ENCODE measurements around the gene NEDD8.
A peak's percentile ranks its signal among the peaks of the same experiment; 100 is the strongest.
"Not testable (repeated sequence)": the region's sequence is repeated elsewhere in the genome, so short reads cannot be mapped to it uniquely, and the experiment has no call there.

NEDD8 gene

DNA sequence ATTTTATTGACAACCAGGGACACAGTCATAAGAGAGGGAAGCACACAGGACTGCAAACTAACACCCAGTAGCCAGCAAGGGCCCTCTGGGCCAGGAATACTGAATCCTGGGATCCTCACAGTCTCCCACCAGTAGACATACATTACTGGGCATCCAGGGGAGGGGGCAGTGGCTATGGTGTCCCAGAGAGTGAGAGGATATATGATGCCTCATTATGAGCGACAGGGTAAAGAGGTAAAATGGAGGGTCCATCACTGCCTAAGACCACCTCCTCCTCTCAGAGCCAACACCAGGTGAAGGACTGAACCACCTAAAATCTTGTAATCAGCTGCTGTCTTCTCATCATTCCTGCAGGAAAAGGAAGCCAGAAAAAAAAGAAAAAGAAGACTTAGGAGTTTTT, 15.3 kb downstream of the NEDD8 start:
- not testable (repeated sequence) for DNase-seq

DNA sequence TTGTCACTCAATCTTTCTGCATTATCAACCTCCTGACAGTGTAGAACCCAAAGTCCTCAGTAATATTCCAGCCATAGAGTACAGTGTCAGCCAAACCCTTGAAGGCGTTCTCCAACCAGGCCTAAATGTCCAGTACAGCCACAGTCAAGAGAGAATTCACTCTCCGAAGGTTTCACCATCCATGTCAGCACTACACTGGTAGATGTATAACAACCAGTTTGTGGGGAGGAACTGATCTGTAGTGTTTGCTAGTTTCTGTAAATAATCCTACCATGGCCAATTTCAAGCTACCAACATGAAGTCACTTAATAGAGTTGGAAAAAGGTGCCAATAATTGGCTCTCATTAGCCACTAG, 15.8 kb downstream of the NEDD8 start:
- DNase-seq: no peak

- peak; percentile 89 for DNase-seq
Observed at GRCh38 chr14:24215495-24216344, 16.4 kb downstream of the NEDD8 start, which contains the start of gene MDP1. Gene MDP1 (minus strand): TSS chr14:24216066. CDS start chr14:24215955, 111 bp downstream.

GRCh38 chr14:24213866-24214662, 18.1 kb downstream of the NEDD8 start:
- no peak for DNase-seq

- DNase-seq: peak; percentile 97
Observed at GRCh38 chr14:24212924-24213865, 19.0 kb downstream of the NEDD8 start, which contains the start of gene CHMP4A. Gene CHMP4A (minus strand): TSS chr14:24213488. CDS start chr14:24213439, 49 bp downstream.

DNA sequence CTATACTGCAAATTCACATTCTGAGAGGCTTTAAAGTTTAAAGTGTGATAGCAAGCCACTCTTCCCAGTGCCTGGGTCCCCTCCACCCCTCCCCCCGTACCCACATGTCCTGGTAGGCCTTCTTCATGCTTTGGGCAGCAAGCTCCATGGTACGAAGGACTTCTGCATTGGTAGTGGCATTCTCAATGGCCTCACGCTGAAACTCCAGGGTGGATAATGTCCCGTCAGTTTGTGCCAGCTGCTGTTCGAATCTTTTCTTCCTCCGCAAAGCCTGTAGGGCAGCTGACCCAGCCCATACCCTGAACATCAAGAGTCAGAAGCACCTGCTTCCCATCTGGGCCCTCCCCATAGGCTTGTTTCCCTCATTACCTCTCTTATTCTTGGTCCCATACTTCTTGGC, 20.9 kb downstream of the NEDD8 start:
- DNase-seq: no peak

GRCh38 chr14:24207625-24208024, 24.5 kb downstream of the NEDD8 start:
- DNase-seq: no peak

DNA sequence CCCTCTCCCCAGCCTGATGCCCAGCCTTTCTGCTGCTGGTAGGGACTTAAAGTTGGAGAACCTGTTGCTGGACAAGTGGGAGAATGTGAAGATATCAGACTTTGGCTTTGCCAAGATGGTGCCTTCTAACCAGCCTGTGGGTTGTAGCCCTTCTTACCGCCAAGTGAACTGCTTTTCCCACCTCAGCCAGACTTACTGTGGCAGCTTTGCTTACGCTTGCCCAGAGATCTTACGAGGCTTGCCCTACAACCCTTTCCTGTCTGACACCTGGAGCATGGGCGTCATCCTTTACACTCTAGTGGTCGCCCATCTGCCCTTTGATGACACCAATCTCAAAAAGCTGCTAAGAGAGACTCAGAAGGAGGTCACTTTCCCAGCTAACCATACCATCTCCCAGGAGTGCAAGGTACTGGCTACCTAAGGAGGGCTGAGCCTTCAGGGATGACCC, 25.0 kb downstream of the NEDD8 start:
- DNase-seq: no peak

DNA sequence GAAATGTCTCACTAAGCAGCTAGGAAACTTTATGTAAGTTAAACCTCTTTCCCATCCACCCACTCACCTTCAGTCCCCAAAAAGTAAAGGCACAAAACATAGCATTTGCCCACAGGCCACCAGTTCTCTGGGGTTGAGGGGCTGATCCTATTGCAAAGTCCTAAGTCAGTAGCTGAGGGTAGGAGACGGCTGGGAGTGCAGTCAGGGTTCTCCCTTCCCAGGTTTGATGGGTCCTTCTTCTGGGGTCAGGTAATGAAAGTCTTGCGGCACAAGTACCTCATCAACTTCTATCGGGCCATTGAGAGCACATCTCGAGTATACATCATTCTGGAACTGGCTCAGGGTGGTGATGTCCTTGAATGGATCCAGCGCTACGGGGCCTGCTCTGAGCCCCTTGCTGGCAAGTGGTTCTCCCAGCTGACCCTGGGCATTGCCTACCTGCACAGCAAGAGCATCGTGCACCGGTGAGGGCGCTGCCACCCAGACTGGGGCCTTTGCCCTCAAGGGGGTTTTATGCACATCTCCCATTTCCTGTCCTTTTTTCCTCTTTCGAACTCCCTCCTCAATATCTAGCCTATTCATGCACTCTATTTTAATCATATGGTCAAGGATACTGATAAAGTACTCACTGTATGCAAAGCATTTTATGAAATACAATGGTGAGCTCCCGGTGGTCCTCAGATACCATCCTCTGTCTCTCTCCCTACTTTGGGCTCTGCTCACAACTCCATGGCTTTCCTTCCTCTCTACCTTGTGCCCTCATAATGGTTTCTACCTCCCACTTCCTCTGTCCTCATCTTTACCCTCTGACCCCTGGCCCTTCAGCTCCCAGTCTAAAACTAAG, 25.7 kb downstream of the NEDD8 start:
- DNase-seq: no peak

DNA sequence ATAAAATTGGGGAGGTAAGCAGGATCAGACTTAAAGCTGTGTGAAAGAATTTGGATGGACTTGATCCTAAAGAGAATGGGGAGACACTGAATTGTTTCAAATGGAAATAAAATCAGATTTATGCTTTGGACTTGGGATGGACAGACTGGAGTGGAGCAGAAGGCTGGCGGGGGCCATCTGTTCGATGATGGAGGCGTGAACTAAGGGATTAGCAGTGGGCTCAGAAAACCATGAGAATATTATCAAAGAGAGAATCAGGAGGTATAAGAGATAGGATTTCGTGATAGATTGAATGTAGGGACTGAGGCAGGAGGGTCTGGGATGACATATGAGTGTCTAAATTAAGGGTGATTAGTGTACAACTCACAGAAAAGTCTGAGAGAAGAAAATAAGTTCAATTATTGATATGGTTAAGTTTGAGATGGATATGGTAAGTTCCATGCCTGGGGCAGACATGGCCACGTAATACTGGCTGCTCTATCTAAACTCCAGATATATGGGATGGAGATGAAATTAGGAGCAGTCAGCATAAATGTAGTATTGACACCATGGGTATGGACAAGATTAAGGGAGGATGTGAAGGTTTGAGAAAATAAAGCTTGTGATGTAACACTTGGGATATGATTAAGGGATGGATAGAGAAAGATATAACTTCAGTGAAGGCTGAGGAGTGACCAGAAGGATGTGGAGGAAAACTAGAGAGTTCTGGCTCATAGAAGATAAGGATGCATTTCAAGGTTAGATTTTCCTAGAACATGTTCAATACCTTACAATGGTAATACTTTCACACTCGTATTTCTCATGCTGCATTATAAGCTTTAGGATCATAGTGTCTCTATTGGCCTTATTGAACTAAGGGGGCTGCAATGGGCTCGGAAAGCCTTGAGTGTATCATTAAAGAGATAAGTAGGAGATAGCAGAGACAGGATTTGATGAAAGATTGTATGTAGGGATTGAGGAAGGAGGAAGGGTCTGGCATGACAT, 27.7 kb downstream of the NEDD8 start:
- no peak for DNase-seq

DNA sequence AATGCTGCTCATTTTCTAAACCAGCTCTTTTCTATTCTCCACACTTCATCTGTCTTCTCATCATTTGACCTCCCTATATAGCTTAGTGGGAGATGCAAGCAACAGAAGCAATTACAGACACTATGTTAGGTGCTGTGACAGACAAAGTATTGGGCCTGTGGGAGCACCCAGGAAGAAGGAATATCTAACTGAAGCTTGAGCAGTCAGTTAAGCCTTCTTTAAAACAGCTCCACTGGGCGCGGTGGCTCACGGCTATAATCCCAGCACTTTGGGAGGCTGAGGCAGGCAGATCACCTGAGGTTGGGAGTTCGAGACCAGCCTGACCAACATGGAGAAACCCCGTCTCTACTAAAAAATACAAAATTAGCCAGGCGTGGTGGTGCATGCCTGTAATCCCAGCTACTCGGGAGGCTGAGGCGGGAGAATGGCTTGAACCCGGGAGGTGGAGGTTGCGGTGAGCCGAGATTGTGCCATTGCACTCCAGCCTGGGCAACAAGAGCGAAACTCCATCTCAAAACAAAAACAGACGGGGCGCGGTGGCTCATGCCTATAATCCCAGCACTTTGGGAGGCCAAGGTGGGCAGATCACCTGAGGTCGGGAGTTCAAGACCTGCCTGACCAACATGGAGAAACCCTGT, 28.8 kb downstream of the NEDD8 start:
- not testable (repeated sequence) for DNase-seq

DNA sequence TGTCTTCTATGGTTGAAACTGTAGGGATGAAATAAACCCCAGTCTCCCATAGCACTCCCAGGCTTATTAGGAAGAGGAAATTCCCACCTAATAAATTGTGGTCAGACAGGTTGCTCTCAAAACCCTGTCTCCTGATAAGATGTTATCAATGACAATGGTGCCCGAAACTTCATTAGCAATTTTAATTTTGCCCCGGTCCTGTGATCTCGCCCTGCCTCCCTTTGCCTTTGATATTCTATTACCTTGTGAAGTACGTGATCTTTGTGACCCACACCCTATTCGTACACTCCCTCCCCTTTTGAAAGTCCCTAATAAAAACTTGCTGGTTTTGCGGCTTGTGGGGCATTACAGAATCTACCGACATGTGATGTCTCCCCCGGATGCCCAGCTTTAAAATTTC, 29.6 kb downstream of the NEDD8 start:
- DNase-seq: not testable (repeated sequence)

DNA sequence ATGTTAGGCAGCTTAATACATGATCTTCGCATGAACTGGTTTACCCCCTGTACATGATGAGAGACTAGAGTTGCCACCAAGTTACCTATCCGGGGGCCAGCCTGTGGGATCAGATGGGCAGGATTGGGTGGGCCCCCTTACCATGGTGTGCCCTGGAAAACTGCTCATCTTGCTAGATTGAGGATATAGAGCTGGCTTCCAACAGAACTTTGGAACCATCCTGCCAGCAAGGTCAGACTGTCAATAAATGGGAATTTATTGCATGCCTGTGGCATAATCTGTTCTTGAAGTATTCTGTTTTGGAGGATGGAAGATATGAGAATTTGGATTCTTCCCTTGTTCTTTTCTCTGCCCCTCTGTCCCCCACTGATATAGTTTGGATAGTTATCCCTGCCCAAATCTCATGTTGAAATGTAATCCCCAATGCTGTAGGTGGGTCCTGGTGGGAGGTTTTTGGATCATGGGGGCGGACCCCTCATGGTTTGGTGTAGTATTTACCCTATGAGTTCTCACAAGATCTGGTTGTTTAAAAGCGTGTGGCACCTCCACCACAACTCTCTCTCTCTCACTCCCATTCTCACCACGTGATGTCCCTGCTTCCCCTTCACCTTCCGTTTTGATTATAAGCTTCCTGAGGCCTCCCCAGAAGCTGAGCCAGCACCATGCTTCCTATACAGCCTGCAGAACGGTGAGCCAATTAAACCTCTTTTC, 33.2 kb downstream of the NEDD8 start:
- DNase-seq: no peak

DNA sequence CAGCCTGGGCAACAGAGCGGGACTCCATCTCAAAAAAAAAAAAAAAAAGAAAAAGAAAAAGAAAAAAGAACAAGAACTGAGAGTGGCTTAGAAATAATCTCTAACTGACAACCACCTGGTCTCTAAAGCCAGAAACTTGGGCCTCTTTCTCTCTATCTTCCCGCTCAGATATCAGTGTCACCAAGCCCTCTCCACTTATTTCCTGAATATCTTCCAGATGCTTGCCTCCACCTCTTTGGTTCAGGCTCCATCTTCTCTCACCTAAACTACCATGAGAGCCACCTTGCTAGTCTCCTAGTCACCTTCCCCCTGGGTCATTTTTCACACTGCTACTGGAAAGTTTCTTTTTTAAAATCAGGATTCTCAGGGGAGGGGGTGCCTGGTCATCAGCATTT, 35.1 kb downstream of the NEDD8 start:
- no peak for DNase-seq

GRCh38 chr14:24196071-24197055, 35.8 kb downstream of the NEDD8 start:
- DNase-seq: no peak

- DNase-seq: peak; percentile 60
Observed at GRCh38 chr14:24195186-24196070, 36.7 kb downstream of the NEDD8 start, which contains the start of gene TM9SF1. Gene TM9SF1 (minus strand): TSS chr14:24195441. CDS start chr14:24195019, 422 bp downstream.

- DNase-seq: no peak
Observed at GRCh38 chr14:24194873-24195185, 37.3 kb downstream of the NEDD8 start.
